DOHH2 (cell line): Measurements from ENCODE around the gene AP4B1.

Experiments
- H3F3A ChIP-seq: fragments of 200-600 bp; sonication (generic), shearing (Covaris generic); 2 replicates; pipeline ENCODE4 v1.6.0; 2016; ENCODE audit warnings: antibody characterized with exemption, mild to moderate bottlenecking; ENCODE audit not compliant: control insufficient read depth, insufficient read depth
- H3K27ac ChIP-seq: fragments of 200-600 bp; sonication (generic); 2 replicates; pipeline ENCODE4 v1.5.1; 2014; ENCODE audit warnings: low read depth, mild to moderate bottlenecking, low read length, moderate library complexity
- H3K27me3 ChIP-seq: fragments of 200-600 bp; sonication (generic); 2 replicates; pipeline ENCODE4 v1.6.1; 2014; ENCODE audit warnings: mild to moderate bottlenecking, low read length, mixed read lengths; ENCODE audit not compliant: control insufficient read depth
- H3K36me3 ChIP-seq: fragments of 200-600 bp; sonication (generic); 2 replicates; pipeline ENCODE4 v1.6.1; 2014; ENCODE audit warnings: mild to moderate bottlenecking, low read length, moderate library complexity, mixed read lengths; ENCODE audit not compliant: control insufficient read depth
- H3K4me1 ChIP-seq: fragments of 200-600 bp; sonication (generic); 2 replicates; pipeline ENCODE4 v1.6.1; 2014; ENCODE audit warnings: mild to moderate bottlenecking, low read length, mixed read lengths; ENCODE audit not compliant: control insufficient read depth
- H3K4me2 ChIP-seq: fragments of 200-600 bp; sonication (generic); 2 replicates; pipeline ENCODE4 v1.6.0; 2014; ENCODE audit warnings: mild to moderate bottlenecking, low read length, moderate library complexity
- H3K4me3 ChIP-seq: fragments of 200-600 bp; sonication (generic); 2 replicates; pipeline ENCODE4 v1.5.1; 2014; ENCODE audit warnings: mild to moderate bottlenecking, low read length, mixed read lengths
- H3K79me2 ChIP-seq: fragments of 200-600 bp; sonication (generic); 2 replicates; pipeline ENCODE4 v1.6.1; 2014; ENCODE audit warnings: mild to moderate bottlenecking, low read length, mixed read lengths; ENCODE audit not compliant: control insufficient read depth
- H3K9me2 ChIP-seq: fragments of 200-600 bp; sonication (generic); replicated peaks from 2 replicates; pipeline ENCODE4 v1.6.1; 2014; ENCODE audit warnings: mild to moderate bottlenecking, low read length, mixed read lengths; ENCODE audit not compliant: control insufficient read depth
- H3K9me3 ChIP-seq: fragments of 200-600 bp; sonication (generic); 2 replicates; pipeline ENCODE4 v1.6.1; 2014; ENCODE audit warnings: antibody characterized with exemption, low read length, mixed read lengths; ENCODE audit not compliant: control insufficient read depth, insufficient read depth
- H4K20me1 ChIP-seq: fragments of 200-600 bp; sonication (generic); 2 replicates; pipeline ENCODE4 v1.6.0; 2014; ENCODE audit warnings: low read depth, mild to moderate bottlenecking, antibody characterized with exemption, low read length, moderate library complexity; ENCODE audit not compliant: control insufficient read depth, insufficient read depth
- EZH2phosphoT487 ChIP-seq: fragments of 200-600 bp; sonication (generic); IDR thresholded peaks from 2 replicates; pipeline ENCODE4 v1.6.1; 2017; ENCODE audit warnings: borderline replicate concordance, mild to moderate bottlenecking, antibody characterized with exemption, low read length, moderate library complexity, mixed read lengths
- TF ChIP-seq, protein P1 (sequence below): fragments of 200-600 bp; sonication (generic); IDR thresholded peaks from one replicate; pipeline ENCODE4 v1.5.1; 2014; ENCODE audit warnings: antibody characterized with exemption, mild to moderate bottlenecking, low read depth, low read length; ENCODE audit not compliant: poor library complexity, severe bottlenecking

Gene AP4B1

DNA sequence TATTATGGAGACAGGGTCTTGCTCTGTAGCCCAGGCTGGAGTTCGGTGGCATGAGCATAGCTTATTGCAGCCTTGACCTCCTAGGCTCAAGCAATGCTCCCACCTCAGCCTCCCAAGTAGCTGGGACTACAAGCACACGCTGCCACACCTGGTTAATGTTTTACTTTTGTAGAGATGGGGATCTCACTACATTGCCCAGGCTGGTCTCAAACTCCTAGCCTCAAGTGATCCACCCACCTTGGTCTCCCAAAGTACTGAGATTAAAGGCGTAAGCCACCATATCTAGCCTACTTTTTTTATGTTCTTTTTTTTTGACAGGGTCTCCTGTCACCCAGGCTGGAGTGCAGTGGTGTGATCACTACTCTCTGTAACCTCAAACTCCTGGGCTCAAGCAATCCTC, 11.3 kb downstream of the AP4B1 start:
- Histone ChIP-seq H3K4me2 (no peak overlapping the region), H3K9me2 (no peaks in the 10 kb centered on the region), H3K9me3 (no peaks in the 10 kb centered on the region), H3K27me3 (no peaks in the 10 kb centered on the region), H3K4me1 (peaks cover 3% of the 10 kb centered on the region; the same call in 1 of the 2 replicates), H3K36me3 (peaks cover 46% of the 10 kb centered on the region), H4K20me1 (no peaks in the 10 kb centered on the region), H3K4me3 (no peak overlapping the region), H3K27ac (no peak overlapping the region), H3F3A (no peaks in the 10 kb centered on the region; the same call in 1 of the 2 replicates), H3K79me2 (no peaks in the 10 kb centered on the region)
- TF ChIP-seq EZH2phosphoT487, result no peak
- TF ChIP-seq, protein P1, sequence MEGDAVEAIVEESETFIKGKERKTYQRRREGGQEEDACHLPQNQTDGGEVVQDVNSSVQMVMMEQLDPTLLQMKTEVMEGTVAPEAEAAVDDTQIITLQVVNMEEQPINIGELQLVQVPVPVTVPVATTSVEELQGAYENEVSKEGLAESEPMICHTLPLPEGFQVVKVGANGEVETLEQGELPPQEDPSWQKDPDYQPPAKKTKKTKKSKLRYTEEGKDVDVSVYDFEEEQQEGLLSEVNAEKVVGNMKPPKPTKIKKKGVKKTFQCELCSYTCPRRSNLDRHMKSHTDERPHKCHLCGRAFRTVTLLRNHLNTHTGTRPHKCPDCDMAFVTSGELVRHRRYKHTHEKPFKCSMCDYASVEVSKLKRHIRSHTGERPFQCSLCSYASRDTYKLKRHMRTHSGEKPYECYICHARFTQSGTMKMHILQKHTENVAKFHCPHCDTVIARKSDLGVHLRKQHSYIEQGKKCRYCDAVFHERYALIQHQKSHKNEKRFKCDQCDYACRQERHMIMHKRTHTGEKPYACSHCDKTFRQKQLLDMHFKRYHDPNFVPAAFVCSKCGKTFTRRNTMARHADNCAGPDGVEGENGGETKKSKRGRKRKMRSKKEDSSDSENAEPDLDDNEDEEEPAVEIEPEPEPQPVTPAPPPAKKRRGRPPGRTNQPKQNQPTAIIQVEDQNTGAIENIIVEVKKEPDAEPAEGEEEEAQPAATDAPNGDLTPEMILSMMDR, result no peak

- Histone ChIP-seq H3K9me2 (no peaks in the 10 kb centered on the region), H3K27me3 (no peaks in the 10 kb centered on the region), H3K9me3 (no peaks in the 10 kb centered on the region), H3K27ac (no peak overlapping the region), H3K79me2 (no peaks in the 10 kb centered on the region), H3K4me3 (no peak overlapping the region), H3F3A (no peaks in the 10 kb centered on the region; the same call in 1 of the 2 replicates), H4K20me1 (no peaks in the 10 kb centered on the region), H3K4me1 (peaks cover 3% of the 10 kb centered on the region; the same call in 1 of the 2 replicates), H3K36me3 (peaks cover 32% of the 10 kb centered on the region), H3K4me2 (no peak overlapping the region)
- TF ChIP-seq, protein P1, result no peak
- no peak for TF ChIP-seq EZH2phosphoT487
Observed at GRCh38 chr1:113891631-113892220, 12.9 kb downstream of the AP4B1 start.

- TF ChIP-seq, protein P1, result no peak
- TF ChIP-seq EZH2phosphoT487, result no peak
- Histone ChIP-seq H3K79me2 (no peaks in the 10 kb centered on the region), H3K36me3 (peaks cover 23% of the 10 kb centered on the region), H3K4me1 (peaks cover 3% of the 10 kb centered on the region; the same call in 1 of the 2 replicates), H3K4me3 (no peak overlapping the region), H3K27ac (no peak overlapping the region), H3K4me2 (no peak overlapping the region), H3K27me3 (no peaks in the 10 kb centered on the region), H3K9me3 (no peaks in the 10 kb centered on the region), H3K9me2 (no peaks in the 10 kb centered on the region), H3F3A (no peaks in the 10 kb centered on the region; the same call in 1 of the 2 replicates), H4K20me1 (no peaks in the 10 kb centered on the region)
Observed at GRCh38 chr1:113890816-113891215, 13.8 kb downstream of the AP4B1 start.
